ENCODE results near the gene ALOX15B. TPM values are rescaled to one million over a fixed set of nuclear protein-coding genes. Genes with fewer than 3 reads are reported as not detected.
A peak's percentile ranks its signal among the peaks of the same experiment; 100 is the strongest.

ALOX15B gene
- total and polyA plus RNA-seq, 9 of the 15 experiments (the other 6 are each of a cell fraction or from before 2014, with no cell fraction given): 0.04 TPM; not detected in 8

DNA sequence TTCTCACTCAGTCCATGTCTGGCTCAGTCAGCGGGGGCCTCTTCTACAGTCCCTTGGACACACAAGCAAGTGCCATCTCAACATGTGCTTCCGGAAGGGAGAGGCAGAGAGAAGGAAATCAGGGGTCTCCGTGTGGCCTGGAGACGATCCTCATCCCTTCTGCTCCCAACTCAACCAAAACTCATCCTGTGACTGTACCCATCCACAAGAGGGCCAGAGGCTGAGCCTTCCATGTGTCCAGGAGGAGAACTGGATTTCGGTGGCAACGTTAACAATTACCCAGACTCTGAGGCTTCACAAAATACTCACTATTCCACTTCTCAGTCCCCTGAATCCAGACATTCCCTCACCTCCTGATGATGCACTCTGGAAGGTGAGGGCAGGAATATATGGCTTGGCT is 56.5 kb downstream of the ALOX15B start:
- Histone ChIP-seq H3K9me3 (replicated peaks; ENCODE audit: control insufficient read depth, insufficient read depth, low read depth, low read length) (no peaks in the 10 kb centered on the region), H3K4me2 (ENCODE audit: insufficient read depth, low read length) (no peak overlapping the region), H3K27me3 (ENCODE audit: control insufficient read depth in 2 of 2, insufficient read depth in 2 of 2, low read length in 2 of 2) (peaks cover 0 to 18% of the 10 kb centered on the region in 2 experiments; a peak in 2 of 5 replicates), H4K20me1 (replicated peaks; ENCODE audit: control insufficient read depth, insufficient read depth, low read length) (no peaks in the 10 kb centered on the region), H3K4me1 (replicated peaks in 1 of 2; ENCODE audit: control insufficient read depth in 2 of 2, insufficient read depth in 2 of 2, low read length in 2 of 2) (no peaks in the 10 kb centered on the region; a peak in 1 of 5 replicates), H3K27ac (ENCODE audit: extremely low read depth, low read depth, low read length) (no peak overlapping the region), H3K36me3 (ENCODE audit: control insufficient read depth, insufficient read depth, low read length) (no peaks in the 10 kb centered on the region), H3K9ac (ENCODE audit: insufficient read depth in 1 of 2, low read depth in 2 of 2, low read length in 2 of 2) (no peak overlapping the region), H3K79me2 (ENCODE audit: control insufficient read depth, insufficient read depth, low read length) (no peaks in the 10 kb centered on the region), H3K4me3 (no peak overlapping the region), H3K9me1 (ENCODE audit: control insufficient read depth, insufficient read depth, low read length) (no peaks in the 10 kb centered on the region), H2AFZ (ENCODE audit: low read depth, low read length) (0 out of 2 replicates have a peak overlapping the region, but pooled peaks have one; percentile 4)
- ChIA-PET CTCF (ENCODE audit: low intra/inter-chr PET ratio) (no interaction called here), POLR2A (no interaction called here)
- no peak for DNase-seq (ENCODE audit: extremely low read depth in 1 of 4, low spot score in 3 of 4)
- ATAC-seq: no peak
- TF ChIP-seq, protein P1, sequence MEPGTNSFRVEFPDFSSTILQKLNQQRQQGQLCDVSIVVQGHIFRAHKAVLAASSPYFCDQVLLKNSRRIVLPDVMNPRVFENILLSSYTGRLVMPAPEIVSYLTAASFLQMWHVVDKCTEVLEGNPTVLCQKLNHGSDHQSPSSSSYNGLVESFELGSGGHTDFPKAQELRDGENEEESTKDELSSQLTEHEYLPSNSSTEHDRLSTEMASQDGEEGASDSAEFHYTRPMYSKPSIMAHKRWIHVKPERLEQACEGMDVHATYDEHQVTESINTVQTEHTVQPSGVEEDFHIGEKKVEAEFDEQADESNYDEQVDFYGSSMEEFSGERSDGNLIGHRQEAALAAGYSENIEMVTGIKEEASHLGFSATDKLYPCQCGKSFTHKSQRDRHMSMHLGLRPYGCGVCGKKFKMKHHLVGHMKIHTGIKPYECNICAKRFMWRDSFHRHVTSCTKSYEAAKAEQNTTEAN (CRISPR knock-in tag; IDR thresholded peaks at IDR 0.05): no peak
- TF ChIP-seq, protein P2, sequence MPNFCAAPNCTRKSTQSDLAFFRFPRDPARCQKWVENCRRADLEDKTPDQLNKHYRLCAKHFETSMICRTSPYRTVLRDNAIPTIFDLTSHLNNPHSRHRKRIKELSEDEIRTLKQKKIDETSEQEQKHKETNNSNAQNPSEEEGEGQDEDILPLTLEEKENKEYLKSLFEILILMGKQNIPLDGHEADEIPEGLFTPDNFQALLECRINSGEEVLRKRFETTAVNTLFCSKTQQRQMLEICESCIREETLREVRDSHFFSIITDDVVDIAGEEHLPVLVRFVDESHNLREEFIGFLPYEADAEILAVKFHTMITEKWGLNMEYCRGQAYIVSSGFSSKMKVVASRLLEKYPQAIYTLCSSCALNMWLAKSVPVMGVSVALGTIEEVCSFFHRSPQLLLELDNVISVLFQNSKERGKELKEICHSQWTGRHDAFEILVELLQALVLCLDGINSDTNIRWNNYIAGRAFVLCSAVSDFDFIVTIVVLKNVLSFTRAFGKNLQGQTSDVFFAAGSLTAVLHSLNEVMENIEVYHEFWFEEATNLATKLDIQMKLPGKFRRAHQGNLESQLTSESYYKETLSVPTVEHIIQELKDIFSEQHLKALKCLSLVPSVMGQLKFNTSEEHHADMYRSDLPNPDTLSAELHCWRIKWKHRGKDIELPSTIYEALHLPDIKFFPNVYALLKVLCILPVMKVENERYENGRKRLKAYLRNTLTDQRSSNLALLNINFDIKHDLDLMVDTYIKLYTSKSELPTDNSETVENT (CRISPR knock-in tag; IDR thresholded peaks at IDR 0.05): no peak
- TF ChIP-seq, protein P3, sequence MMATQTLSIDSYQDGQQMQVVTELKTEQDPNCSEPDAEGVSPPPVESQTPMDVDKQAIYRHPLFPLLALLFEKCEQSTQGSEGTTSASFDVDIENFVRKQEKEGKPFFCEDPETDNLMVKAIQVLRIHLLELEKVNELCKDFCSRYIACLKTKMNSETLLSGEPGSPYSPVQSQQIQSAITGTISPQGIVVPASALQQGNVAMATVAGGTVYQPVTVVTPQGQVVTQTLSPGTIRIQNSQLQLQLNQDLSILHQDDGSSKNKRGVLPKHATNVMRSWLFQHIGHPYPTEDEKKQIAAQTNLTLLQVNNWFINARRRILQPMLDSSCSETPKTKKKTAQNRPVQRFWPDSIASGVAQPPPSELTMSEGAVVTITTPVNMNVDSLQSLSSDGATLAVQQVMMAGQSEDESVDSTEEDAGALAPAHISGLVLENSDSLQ (IDR thresholded peaks at IDR 0.05): no peak
- TF ChIP-seq ZNF707 (CRISPR knock-in tag; conservative IDR thresholded peaks at IDR 0.05): no peak
- TF ChIP-seq, protein P4, sequence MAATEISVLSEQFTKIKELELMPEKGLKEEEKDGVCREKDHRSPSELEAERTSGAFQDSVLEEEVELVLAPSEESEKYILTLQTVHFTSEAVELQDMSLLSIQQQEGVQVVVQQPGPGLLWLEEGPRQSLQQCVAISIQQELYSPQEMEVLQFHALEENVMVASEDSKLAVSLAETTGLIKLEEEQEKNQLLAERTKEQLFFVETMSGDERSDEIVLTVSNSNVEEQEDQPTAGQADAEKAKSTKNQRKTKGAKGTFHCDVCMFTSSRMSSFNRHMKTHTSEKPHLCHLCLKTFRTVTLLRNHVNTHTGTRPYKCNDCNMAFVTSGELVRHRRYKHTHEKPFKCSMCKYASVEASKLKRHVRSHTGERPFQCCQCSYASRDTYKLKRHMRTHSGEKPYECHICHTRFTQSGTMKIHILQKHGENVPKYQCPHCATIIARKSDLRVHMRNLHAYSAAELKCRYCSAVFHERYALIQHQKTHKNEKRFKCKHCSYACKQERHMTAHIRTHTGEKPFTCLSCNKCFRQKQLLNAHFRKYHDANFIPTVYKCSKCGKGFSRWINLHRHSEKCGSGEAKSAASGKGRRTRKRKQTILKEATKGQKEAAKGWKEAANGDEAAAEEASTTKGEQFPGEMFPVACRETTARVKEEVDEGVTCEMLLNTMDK (IDR thresholded peaks at IDR 0.05; ENCODE audit: borderline replicate concordance, insufficient read depth, low read depth, low read length, poor library complexity, severe bottlenecking): peak; percentile 20
- intact Hi-C loops (cut with micrococcal nuclease): no loop called here
- no TSS peak for BruUV-seq (replicated peaks)
- in situ Hi-C loops (cut with MboI): no loop called here
- 37% methylated on average over 4 of the region's 6 CpGs for WGBS (ENCODE audit: insufficient coverage, low coverage, missing lambda C conversion rate)
- no peak for FAIRE-seq
